CD1c-positive myeloid dendritic cell (primary cell): ENCODE results near the gene NPRL2.
"Not testable (repeated sequence)": the region's sequence is repeated elsewhere in the genome, so short reads cannot be mapped to it uniquely, and the experiment has no call there.

Experiments used
- DNase-seq: peaks from one replicate; pipeline ENCODE4 v3.0.0-alpha.2; 2016; ENCODE audit errors: extremely low spot score

NPRL2 gene

GRCh38 chr3:50327129-50327528 lies 23.4 kb downstream of the NPRL2 start:
- DNase-seq, result no peak

- no peak for DNase-seq
Observed at GRCh38 chr3:50326182-50326541, 24.4 kb downstream of the NPRL2 start.

- peak; percentile 36 for DNase-seq
Observed at GRCh38 chr3:50325497-50326181, 24.9 kb downstream of the NPRL2 start.

GRCh38 chr3:50325113-50325480 lies 25.5 kb downstream of the NPRL2 start:
- no peak for DNase-seq

- peak; percentile 64 for DNase-seq
Observed at GRCh38 chr3:50324351-50325112, 26.0 kb downstream of the NPRL2 start.

- DNase-seq, result peak; percentile 32
Observed at GRCh38 chr3:50323614-50324199, 26.9 kb downstream of the NPRL2 start.

- peak; percentile 55 for DNase-seq
Observed at GRCh38 chr3:50323092-50323600, 27.4 kb downstream of the NPRL2 start.

- no peak for DNase-seq
Observed at GRCh38 chr3:50322386-50323091, 28.0 kb downstream of the NPRL2 start, which contains the start of gene HYAL2. HYAL2 (minus strand) TSS chr3:50322745; CDS start chr3:50320489, 2,256 bp downstream.

- no peak for DNase-seq
Observed at GRCh38 chr3:50322115-50322385, 28.5 kb downstream of the NPRL2 start.

- DNase-seq, result peak; percentile 87
Observed at GRCh38 chr3:50321336-50322114, 29.1 kb downstream of the NPRL2 start.

- DNase-seq, result peak; percentile 74
Observed at GRCh38 chr3:50320853-50321335, 29.7 kb downstream of the NPRL2 start.

- no peak for DNase-seq
Observed at GRCh38 chr3:50319894-50320625, 30.5 kb downstream of the NPRL2 start.

- no peak for DNase-seq
Observed at GRCh38 chr3:50319181-50319893, 31.2 kb downstream of the NPRL2 start.

GRCh38 chr3:50318615-50319014 lies 32.0 kb downstream of the NPRL2 start:
- DNase-seq, result peak; percentile 51

GRCh38 chr3:50318163-50318562 lies 32.4 kb downstream of the NPRL2 start:
- no peak for DNase-seq

- no peak for DNase-seq
Observed at GRCh38 chr3:50317300-50317699, 33.3 kb downstream of the NPRL2 start.

GRCh38 chr3:50316657-50317242 lies 33.8 kb downstream of the NPRL2 start:
- no peak for DNase-seq

- no peak for DNase-seq
Observed at GRCh38 chr3:50314816-50315215, 35.8 kb downstream of the NPRL2 start.

- no peak for DNase-seq
Observed at GRCh38 chr3:50314342-50314741, 36.2 kb downstream of the NPRL2 start.

GRCh38 chr3:50312041-50312440 lies 38.5 kb downstream of the NPRL2 start:
- DNase-seq, result not testable (repeated sequence)
